Measurements from ENCODE around the gene DCPS.
A peak's percentile ranks its signal among the peaks of the same experiment; 100 is the strongest.
"Not testable (repeated sequence)": the region's sequence is repeated elsewhere in the genome, so short reads cannot be mapped to it uniquely, and the experiment has no call there.

The DCPS gene

DNA sequence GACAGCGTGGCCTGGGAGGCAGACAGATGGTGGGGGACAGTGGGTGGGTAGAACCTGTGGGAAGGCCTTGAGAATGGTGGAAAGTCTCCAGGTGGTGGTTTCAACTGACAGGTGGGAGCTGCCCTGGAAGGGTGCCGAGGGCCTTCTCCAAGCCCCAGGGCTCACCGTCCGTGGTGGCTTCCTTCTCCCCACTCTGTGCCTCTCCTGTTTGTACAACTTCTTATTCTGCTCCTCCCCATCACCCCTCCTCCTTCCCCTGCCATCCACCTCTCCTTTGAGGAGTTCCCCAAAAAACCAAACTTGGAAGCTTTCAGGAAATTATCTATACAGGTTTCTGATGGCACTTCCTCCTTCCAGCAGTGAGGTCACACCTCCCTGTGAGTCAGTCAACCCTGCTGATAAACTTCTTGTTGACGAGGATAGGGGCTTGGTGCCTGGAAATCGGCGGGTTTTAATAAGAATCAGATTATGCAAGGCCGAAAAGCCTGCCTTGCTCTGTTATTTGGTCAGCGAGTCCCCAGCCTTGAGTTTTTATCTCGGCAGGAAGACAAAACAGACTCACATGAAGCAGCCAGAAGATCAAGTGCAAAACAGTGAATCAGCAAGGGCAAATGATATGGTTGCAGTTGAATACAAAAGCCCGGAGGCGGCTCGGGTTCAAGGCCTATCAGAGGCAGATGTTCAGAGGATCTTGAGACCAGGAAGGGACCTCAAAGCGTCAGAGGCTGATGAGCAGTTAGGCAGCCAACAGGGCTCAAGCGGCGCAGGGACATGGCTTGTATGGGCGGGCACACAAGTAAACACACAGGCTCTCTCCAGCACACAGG lies 42.1 kb downstream of the DCPS start:
- H3K4me1 ChIP-seq (ENCODE audit: control insufficient read depth, insufficient read depth, low read length) = peaks cover 42% of the 10 kb centered on the region
- H3K27me3 ChIP-seq (ENCODE audit: control insufficient read depth, insufficient read depth, low read length) = no peaks in the 10 kb centered on the region
- H3K27ac ChIP-seq (ENCODE audit: low read depth, low read length) = no peak overlapping the region
- no peak overlapping the region for H3K9ac ChIP-seq (ENCODE audit: low read length)
- H3K36me3 ChIP-seq (ENCODE audit: control insufficient read depth, insufficient read depth, low read length) = peaks cover 32% of the 10 kb centered on the region
- H3K4me3 ChIP-seq (ENCODE audit: low read depth, low read length) = no peak overlapping the region
- H3K9me3 ChIP-seq (ENCODE audit: control insufficient read depth, insufficient read depth, low read depth, low read length) = no peaks in the 10 kb centered on the region

DNA sequence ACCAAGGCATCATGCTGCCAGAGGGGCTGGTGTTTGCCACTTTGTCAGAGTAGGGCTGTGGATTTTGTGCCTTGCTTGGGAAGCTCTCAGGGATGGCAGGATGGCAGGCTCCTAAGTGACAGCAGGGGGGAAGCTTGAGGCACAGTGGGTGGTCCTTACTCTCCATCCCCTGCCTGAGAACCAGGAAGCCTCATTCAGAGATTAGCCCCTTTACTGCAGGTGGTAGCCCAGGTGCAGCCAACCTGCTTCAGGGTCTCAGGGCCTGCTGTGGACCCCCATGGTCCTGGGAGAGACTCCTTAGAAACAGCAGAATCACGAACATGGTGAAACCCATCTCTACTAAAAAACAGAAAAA lies 42.7 kb downstream of the DCPS start:
- peaks cover 28% of the 10 kb centered on the region for H3K36me3 ChIP-seq (ENCODE audit: control insufficient read depth, insufficient read depth, low read length)
- peaks cover 42% of the 10 kb centered on the region for H3K4me1 ChIP-seq (ENCODE audit: control insufficient read depth, insufficient read depth, low read length)
- no peak overlapping the region for H3K4me3 ChIP-seq (ENCODE audit: low read depth, low read length)
- no peak overlapping the region for H3K9ac ChIP-seq (ENCODE audit: low read length)
- no peaks in the 10 kb centered on the region for H3K27me3 ChIP-seq (ENCODE audit: control insufficient read depth, insufficient read depth, low read length)
- no peak overlapping the region for H3K27ac ChIP-seq (ENCODE audit: low read depth, low read length)
- no peaks in the 10 kb centered on the region for H3K9me3 ChIP-seq (ENCODE audit: control insufficient read depth, insufficient read depth, low read depth, low read length)

DNA sequence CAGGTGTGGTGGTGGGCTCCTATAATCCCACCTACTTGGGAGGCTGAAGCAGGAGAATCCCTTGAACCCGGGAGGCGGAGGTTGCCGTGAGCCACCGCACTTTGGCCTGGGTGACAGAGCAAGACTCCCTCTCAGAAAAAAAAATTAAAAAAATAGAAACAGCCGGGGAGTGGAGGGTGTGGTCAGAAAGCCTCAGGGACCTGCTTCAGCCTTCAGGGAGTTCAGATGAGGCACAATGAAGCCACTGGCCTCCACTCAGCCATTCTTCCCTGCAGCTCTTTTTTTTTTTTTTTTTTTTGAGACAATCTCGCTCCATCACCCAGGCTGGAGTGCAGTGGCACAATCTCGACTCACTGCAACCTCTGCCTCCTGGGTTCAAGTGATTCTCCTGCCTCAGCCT lies 43.1 kb downstream of the DCPS start:
- not testable (repeated sequence) for H3K27ac ChIP-seq (ENCODE audit: low read depth, low read length); H3K4me3 ChIP-seq (ENCODE audit: low read depth, low read length); H3K9ac ChIP-seq (ENCODE audit: low read length); H3K27me3 ChIP-seq (ENCODE audit: control insufficient read depth, insufficient read depth, low read length); H3K9me3 ChIP-seq (ENCODE audit: control insufficient read depth, insufficient read depth, low read depth, low read length)
- Histone ChIP-seq H3K4me1 (ENCODE audit: control insufficient read depth, insufficient read depth, low read length) (peaks cover 42% of the 10 kb centered on the region), H3K36me3 (ENCODE audit: control insufficient read depth, insufficient read depth, low read length) (peaks cover 28% of the 10 kb centered on the region)

DNA sequence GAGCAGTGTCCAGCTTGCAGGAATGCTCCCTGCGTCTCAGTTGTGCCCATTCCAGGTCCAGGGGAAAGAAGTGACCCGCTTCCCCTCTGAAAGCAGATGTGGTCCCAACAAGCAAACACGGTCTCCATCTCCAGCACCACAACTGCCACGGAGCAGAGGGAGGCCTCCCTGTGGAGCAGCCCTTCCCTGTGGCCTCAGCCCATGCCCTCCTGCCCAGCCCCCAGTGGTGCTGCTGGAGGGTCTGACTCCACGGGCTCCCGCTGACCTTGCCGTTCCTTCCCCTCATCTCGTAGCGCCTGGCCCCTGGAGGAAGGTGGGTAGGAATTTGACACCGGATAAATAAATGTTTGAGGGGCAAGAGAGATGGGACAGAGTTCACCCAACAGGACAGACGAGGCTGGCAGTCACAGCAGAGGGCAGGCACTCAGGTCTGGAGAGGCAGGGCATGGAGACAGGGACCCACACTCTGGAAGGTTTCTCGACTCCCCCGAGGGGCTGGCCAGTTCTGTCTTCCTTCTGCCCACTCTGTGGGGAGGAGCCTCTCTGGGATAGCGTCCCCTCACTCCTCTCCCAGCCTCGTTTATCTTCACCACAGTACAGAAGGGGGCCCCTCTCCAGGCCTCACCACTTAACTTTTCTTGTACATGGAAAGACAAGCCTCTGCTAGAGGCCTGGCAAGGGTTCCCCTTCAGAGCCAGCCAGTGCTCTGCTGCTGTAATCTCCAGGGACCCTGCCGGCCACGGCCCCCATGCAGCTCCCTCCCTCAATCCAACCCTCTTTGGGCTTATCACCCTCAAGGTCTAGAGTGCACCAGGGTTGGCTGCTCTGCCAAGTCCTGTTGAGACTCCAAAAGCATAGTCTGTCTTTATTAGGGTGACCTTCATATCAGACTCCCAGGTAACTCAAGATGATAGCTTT lies 44.1 kb downstream of the DCPS start:
- H3K36me3 ChIP-seq (ENCODE audit: control insufficient read depth, insufficient read depth, low read length) = peaks cover 29% of the 10 kb centered on the region

DNA sequence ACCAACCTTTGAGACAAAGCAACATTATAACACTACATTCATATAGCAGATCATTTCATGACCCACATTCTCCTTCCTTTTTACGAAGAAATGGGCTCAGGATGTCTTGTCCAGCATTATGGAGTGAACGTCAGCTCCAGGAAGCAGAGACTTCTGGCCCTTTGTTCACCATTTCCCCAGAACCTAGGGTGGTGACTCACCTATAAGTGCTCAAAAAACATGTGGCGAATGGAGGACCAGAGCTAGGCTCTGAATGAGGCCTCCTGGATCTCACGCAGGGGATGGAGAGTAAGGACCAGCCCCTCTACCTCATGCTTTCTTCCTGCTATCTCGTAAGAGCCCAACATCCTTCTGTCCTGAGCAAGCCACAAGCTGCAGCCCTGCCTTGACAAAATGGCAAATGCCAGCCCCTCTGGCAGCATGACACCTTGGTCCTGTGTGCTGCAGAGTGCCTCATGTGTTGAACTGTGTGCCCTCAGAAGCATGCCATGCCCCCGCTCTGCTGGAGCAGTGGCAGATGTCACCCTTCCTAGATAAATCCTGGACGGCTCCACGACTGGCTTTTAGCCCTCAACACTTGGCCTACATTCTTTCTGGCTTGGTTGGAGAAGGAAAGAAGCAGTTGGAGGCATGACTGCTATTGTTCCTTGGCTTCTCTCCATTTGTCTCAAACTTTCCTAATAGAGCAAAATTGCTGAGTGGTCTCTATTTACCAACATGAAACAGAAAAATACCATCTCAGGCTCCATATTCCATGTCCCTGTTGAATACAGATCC lies 45.1 kb downstream of the DCPS start:
- Histone ChIP-seq H3K9me3 (ENCODE audit: control insufficient read depth, insufficient read depth, low read depth, low read length) (no peaks in the 10 kb centered on the region), H3K9ac (ENCODE audit: low read length) (no peak overlapping the region), H3K27ac (ENCODE audit: low read depth, low read length) (no peak overlapping the region), H3K27me3 (ENCODE audit: control insufficient read depth, insufficient read depth, low read length) (no peaks in the 10 kb centered on the region), H3K36me3 (ENCODE audit: control insufficient read depth, insufficient read depth, low read length) (peaks cover 20% of the 10 kb centered on the region), H3K4me3 (ENCODE audit: low read depth, low read length) (no peak overlapping the region), H3K4me1 (ENCODE audit: control insufficient read depth, insufficient read depth, low read length) (peaks cover 53% of the 10 kb centered on the region)

More for the DNA sequence above, 44.1 kb downstream of the DCPS start:
- H3K4me3 ChIP-seq (ENCODE audit: low read depth, low read length) = no peak overlapping the region
- H3K9me3 ChIP-seq (ENCODE audit: control insufficient read depth, insufficient read depth, low read depth, low read length) = no peaks in the 10 kb centered on the region
- no peak overlapping the region for H3K9ac ChIP-seq (ENCODE audit: low read length)
- H3K4me1 ChIP-seq (ENCODE audit: control insufficient read depth, insufficient read depth, low read length) = peaks cover 43% of the 10 kb centered on the region
- H3K27me3 ChIP-seq (ENCODE audit: control insufficient read depth, insufficient read depth, low read length) = no peaks in the 10 kb centered on the region
- H3K27ac ChIP-seq (ENCODE audit: low read depth, low read length) = no peak overlapping the region

DNA sequence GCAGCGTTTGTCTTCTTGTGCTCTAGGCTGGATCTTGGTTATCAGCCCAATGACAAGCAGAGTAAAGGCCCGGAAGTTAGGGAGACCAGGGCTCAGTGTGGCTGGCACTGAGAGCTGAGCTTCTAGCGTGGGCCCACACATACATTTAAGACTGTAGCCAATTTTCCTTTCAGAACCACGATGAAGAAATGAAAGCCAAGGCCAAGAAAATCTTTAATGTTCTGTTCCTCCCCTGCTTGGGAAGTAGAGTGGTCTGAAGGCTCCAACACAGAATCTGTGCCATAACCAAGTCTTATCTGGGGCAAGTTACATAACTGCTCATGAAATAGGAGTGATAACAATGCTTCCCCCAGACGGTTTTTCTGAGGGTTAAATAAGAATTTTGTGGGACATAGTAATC lies 47.0 kb downstream of the DCPS start:
- H3K4me3 ChIP-seq (ENCODE audit: low read depth, low read length) = no peak overlapping the region
- H3K4me1 ChIP-seq (ENCODE audit: control insufficient read depth, insufficient read depth, low read length) = peaks cover 44% of the 10 kb centered on the region
- H3K36me3 ChIP-seq (ENCODE audit: control insufficient read depth, insufficient read depth, low read length) = peaks cover 9% of the 10 kb centered on the region
- no peaks in the 10 kb centered on the region for H3K9me3 ChIP-seq (ENCODE audit: control insufficient read depth, insufficient read depth, low read depth, low read length)
- no peaks in the 10 kb centered on the region for H3K27me3 ChIP-seq (ENCODE audit: control insufficient read depth, insufficient read depth, low read length)
- H3K9ac ChIP-seq (ENCODE audit: low read length) = no peak overlapping the region
- no peak overlapping the region for H3K27ac ChIP-seq (ENCODE audit: low read depth, low read length)

- Histone ChIP-seq H3K27me3 (ENCODE audit: control insufficient read depth, insufficient read depth, low read length) (no peaks in the 10 kb centered on the region), H3K4me3 (ENCODE audit: low read depth, low read length) (no peak overlapping the region), H3K36me3 (ENCODE audit: control insufficient read depth, insufficient read depth, low read length) (peaks cover 9% of the 10 kb centered on the region), H3K4me1 (ENCODE audit: control insufficient read depth, insufficient read depth, low read length) (peaks cover 45% of the 10 kb centered on the region), H3K9ac (ENCODE audit: low read length) (no peak overlapping the region), H3K27ac (ENCODE audit: low read depth, low read length) (no peak overlapping the region), H3K9me3 (ENCODE audit: control insufficient read depth, insufficient read depth, low read depth, low read length) (no peaks in the 10 kb centered on the region)
These were observed 48.3 kb downstream of the DCPS start for GRCh38 chr11:126352163-126352562.

DNA sequence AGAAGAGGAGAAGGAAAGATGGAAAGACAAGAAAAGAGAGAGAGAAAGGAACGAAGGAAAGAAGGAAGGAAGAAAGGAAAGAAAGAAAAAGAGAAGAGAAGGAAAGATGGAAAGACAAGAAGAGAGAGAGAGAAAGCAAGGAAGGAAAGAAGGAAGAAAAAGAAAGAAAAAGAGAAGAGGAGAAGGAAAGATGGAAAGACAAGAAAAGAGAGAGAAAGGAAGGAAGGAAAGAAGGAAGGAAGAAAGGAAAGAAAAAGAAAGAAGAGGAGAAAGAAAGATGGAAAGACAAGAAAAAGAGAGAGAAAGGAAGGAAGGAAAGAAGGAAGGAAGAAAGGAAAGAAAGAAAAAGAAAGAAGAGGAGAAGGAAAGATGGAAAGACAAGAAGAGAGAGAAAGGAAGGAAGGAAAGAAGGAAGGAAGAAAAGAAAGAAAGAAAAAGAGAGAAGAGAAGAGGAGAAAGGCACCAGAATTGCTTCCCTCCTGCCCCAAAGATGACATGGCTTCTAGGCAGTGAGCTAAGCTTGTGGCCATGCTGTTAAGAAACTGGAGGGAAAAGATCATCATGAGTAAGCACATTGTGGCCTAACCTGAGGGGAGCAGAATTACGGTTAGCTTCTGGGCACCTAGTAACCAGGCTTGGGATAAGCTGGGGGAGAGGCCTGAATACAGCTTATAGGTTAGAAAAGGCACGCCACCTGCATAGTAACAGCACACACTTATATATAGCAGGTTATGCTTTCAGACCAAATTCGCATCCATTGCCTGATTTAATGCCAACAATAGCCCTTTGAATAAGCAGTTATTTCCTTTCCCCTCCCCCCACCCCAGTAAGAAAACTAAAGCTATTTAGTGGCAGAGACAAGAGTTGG lies 49.3 kb downstream of the DCPS start:
- peaks cover 3% of the 10 kb centered on the region; the same call in 1 of the 2 replicates for H3K36me3 ChIP-seq (ENCODE audit: control insufficient read depth, insufficient read depth, low read length)
- H3K9me3 ChIP-seq (ENCODE audit: control insufficient read depth, insufficient read depth, low read depth, low read length) = no peaks in the 10 kb centered on the region
- H3K4me3 ChIP-seq (ENCODE audit: low read depth, low read length) = no peak overlapping the region
- no peak overlapping the region for H3K27ac ChIP-seq (ENCODE audit: low read depth, low read length)
- H3K9ac ChIP-seq (ENCODE audit: low read length) = no peak overlapping the region
- no peaks in the 10 kb centered on the region for H3K27me3 ChIP-seq (ENCODE audit: control insufficient read depth, insufficient read depth, low read length)
- H3K4me1 ChIP-seq (ENCODE audit: control insufficient read depth, insufficient read depth, low read length) = peaks cover 46% of the 10 kb centered on the region

GRCh38 chr11:126354631-126355323 lies 50.9 kb downstream of the DCPS start:
- H3K27me3 ChIP-seq (ENCODE audit: control insufficient read depth, insufficient read depth, low read length) = no peaks in the 10 kb centered on the region
- H3K4me1 ChIP-seq (ENCODE audit: control insufficient read depth, insufficient read depth, low read length) = peaks cover 47% of the 10 kb centered on the region
- H3K4me3 ChIP-seq (ENCODE audit: low read depth, low read length) = peak overlapping the region; percentile 97
- H3K9me3 ChIP-seq (ENCODE audit: control insufficient read depth, insufficient read depth, low read depth, low read length) = no peaks in the 10 kb centered on the region
- H3K36me3 ChIP-seq (ENCODE audit: control insufficient read depth, insufficient read depth, low read length) = 0 out of 2 replicates have a peak, but pooled peaks cover 3% of the 10 kb centered on the region
- peak overlapping the region; percentile 54 for H3K27ac ChIP-seq (ENCODE audit: low read depth, low read length)
- H3K9ac ChIP-seq (ENCODE audit: low read length) = peak overlapping the region; percentile 90
